IPS DF 4.7 (cell line): ENCODE results near the gene OR4D1.
"Not testable (repeated sequence)": the region's sequence is repeated elsewhere in the genome, so short reads cannot be mapped to it uniquely, and the experiment has no call there.

ENCODE experiments used
- DNase-seq: peaks from one replicate; pipeline ENCODE4 v3.0.0-alpha.2; 2013; ENCODE audit warnings: low spot score; ENCODE audit errors: extremely low read depth

Gene OR4D1

DNA sequence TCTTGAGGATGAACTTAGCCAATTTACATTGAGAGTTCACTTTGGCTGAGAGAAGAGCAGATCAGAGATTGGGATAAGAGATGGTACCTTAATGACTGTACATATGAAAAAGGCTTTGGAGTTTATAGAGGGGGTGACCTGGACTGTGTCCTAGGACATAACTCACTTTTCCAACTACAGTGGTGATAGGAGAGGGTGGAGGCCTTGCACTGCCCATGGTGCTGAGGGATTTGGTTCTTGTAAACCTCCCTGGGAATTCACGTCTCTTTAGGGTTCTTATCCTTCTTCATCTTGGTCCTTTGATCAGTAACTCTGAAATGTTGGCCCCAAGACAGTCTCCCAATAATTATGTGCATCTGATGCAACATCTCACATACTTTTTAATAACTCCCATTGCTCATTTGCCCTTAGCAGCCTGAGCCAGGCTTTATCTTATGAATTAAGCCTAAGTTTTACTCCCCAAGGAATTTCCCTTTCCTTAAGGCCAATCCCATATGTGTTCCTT is at the start of gene OR4D1:
OR4D1 (plus strand) TSS at position 455 of the 505 bp plus-strand sequence. CDS start 6,770 bp downstream, outside the sequence.
- no peak for DNase-seq

DNA sequence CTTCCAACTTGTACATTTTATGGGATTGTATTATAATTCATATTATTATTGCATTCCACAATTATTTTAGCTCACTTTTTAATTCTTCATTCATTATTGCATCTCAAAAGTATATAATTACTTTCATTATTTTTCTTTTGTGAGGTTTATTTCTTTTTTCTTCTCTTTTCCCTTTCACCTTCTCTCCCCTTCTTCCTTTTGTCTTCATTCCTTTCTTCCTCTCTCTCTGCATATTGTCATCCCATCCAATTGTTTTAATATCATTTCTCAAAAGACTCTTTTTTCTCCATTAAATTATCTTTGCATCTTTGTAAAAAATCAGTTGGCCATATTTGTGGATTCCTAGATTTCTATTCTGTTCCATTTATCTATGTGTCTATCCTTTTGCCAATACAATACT is 47.7 kb upstream of the OR4D1 start:
- DNase-seq = no peak

- not testable (repeated sequence) for DNase-seq
Observed at GRCh38 chr17:58101898-58102297, 46.3 kb upstream of the OR4D1 start.

- no peak for DNase-seq
Observed at GRCh38 chr17:58105093-58105492, 43.1 kb upstream of the OR4D1 start.

GRCh38 chr17:58107306-58107705 is 40.9 kb upstream of the OR4D1 start:
- DNase-seq = no peak

- DNase-seq = no peak
Observed at GRCh38 chr17:58109197-58109596, 39.0 kb upstream of the OR4D1 start.

- DNase-seq = no peak
Observed at GRCh38 chr17:58110012-58110411, 38.2 kb upstream of the OR4D1 start.

- DNase-seq = no peak
Observed at GRCh38 chr17:58111676-58112075, 36.5 kb upstream of the OR4D1 start.

DNA sequence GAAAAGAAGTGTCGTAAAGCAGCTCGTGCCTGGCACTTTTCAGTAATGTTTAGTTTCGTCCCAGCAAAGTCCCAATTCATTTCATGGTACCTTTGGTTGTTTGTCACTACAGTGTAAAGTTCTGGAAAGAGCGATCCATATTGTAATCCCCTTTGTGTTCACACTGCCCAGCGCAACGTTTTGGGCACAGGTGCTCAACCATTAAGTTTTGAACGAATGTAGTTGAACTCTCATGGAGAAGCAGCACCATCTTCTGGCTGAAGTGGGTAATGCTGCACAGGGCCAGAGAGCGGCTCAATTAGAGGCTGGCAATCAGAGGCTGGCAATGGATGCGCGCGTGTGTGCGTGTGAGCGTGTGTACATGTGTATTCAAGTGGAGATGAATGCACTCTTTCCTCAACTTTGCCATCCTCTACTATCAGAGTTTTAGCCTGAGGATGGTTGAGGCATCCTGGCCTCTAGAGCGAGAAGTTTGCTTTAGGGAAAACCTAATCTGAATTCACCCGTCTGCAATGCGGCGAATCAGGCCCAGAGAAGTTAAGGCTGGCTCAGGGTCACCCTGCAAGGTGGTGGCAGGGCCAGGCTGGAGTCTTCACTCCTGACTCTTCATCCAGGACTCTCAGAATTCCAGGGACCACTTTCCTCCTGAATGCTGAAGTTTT is 35.1 kb upstream of the OR4D1 start:
- peak; percentile 38 for DNase-seq

DNA sequence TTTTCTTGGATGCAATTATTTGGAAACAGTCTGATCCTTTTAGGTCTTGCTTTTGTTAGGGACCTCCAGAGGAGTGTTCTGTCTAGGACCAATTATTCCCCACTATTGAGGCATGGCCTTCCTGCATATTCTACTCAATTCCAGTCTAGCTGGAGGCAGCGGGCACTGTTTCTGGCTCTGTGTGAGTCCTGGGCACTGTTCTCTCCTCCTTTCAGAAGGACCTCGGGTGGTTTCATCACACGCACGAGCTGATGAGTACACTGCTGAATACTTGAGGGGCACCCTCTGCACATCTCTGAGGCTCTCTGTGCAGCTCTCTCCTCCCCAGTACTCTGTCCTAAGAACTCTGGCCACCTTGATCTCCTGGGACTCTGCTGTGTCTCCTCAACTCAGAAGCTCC is 34.2 kb upstream of the OR4D1 start:
- no peak for DNase-seq

DNA sequence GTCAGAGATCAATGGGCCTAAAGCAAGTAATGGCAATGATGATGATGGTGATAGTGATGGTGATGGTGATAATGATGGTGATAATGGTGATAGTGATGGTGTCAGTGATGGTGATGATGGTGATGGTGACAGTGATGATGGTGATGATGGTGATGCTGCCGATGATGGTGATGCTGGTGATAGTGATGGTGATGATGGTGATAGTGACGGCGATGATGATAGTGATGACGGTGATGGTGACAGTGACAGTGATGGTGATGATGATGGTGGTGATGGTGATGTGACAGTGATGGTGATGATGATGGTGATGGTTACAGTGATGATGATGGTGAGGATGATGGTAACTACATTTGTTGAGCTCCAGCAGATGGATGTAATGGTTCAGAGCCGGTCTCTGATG is 30.8 kb upstream of the OR4D1 start:
- DNase-seq = no peak

- no peak for DNase-seq
Observed at GRCh38 chr17:58119491-58119890, 28.7 kb upstream of the OR4D1 start.

- DNase-seq = peak; percentile 49
Observed at GRCh38 chr17:58120195-58120822, 27.9 kb upstream of the OR4D1 start.

- no peak for DNase-seq
Observed at GRCh38 chr17:58121925-58122324, 26.3 kb upstream of the OR4D1 start.

DNA sequence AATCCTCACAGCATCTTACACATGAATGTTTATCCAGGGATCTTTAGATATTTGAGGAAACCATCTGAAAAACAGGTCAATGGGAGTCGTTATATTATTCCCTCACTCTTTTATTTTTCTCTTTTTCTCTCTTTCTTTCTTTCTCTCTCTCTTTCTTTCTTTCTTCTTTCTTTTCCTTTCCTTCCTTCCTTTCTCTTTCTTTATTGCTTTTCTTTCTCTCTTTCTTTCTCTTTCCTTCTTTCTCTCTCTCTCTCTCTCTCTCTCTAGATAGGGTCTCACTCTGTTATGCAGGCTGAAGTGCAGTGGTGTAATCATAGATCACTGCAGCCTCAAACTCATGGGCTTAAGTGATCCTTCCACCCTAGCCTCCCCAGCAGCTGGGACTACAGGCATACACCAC is 20.3 kb upstream of the OR4D1 start:
- no peak for DNase-seq

GRCh38 chr17:58132697-58133096 is 15.5 kb upstream of the OR4D1 start:
- not testable (repeated sequence) for DNase-seq

DNA sequence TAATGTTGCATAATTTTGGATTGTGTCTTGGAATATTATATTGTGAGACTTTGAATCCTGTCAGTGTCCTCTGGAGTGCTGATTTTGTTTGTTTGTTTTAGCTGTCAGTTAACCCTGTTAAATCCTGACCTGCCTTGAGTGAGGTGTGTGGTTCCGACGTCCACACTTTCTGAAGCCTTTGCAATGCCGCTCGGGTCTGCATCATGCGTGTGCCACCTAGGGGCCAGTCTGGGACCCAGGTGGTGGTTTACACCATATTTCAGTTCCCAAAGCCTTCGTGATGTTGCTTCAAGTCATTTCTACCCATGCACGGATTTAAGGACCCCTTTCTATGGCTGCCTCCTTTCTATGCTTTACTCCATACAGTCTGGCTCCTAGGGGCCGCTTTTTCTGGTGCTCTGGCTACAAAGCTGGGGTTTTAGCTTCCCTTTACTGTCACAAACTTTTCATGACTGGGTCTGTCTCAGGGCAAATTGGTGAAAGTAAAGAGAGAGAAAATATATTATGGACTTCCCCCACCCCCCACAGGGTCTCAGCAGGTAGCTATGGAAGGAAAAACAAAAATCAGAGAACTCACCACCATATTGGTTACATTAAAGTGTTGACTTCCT is 11.4 kb upstream of the OR4D1 start:
- no peak for DNase-seq

- no peak for DNase-seq
Observed at GRCh38 chr17:58141505-58141904, 6.7 kb upstream of the OR4D1 start.

GRCh38 chr17:58143335-58143734 is 4.8 kb upstream of the OR4D1 start:
- not testable (repeated sequence) for DNase-seq

- no peak for DNase-seq
Observed at GRCh38 chr17:58144801-58145200, 3.4 kb upstream of the OR4D1 start.

GRCh38 chr17:58148609-58149008 is 425 bp downstream of the OR4D1 start:
- no peak for DNase-seq

GRCh38 chr17:58150394-58150793 is 2.2 kb downstream of the OR4D1 start:
- no peak for DNase-seq

- no peak for DNase-seq
Observed at GRCh38 chr17:58153046-58153445, 4.9 kb downstream of the OR4D1 start.
